HepG2 (cell line): ENCODE data around the gene EFNA2. TPM values are rescaled to one million over a fixed set of nuclear protein-coding genes. Genes with fewer than 3 reads are reported as not detected.

Experiments used
- CENPT ChIP-seq: sonication (generic); formaldehyde crosslinking; IDR thresholded peaks from 2 replicates; pipeline ENCODE4 v1.8.0; 2022; ENCODE audit warnings: low read depth, mild to moderate bottlenecking, moderate library complexity, missing genetic modification reagents
- CHD4 ChIP-seq: fragments of 200-600 bp; sonication (generic); IDR thresholded peaks from 2 replicates; pipeline ENCODE4 v1.7.0; 2017; ENCODE audit warnings: mild to moderate bottlenecking, low read length, borderline replicate concordance
- KAT8 ChIP-seq: IDR thresholded peaks from 2 replicates; pipeline ENCODE4 v1.6.1; 2016; ENCODE audit warnings: missing genetic modification reagents, missing compliant biosample characterization
- KLF11 ChIP-seq: IDR thresholded peaks from 2 replicates; pipeline ENCODE4 v1.6.1; 2016; ENCODE audit warnings: missing compliant biosample characterization
- MTA3 ChIP-seq: sonication (generic); formaldehyde crosslinking; IDR thresholded peaks from 2 replicates; pipeline ENCODE4 v1.4.0; 2020; ENCODE audit warnings: missing genetic modification reagents
- MTF1 ChIP-seq: sonication (generic); formaldehyde crosslinking; IDR thresholded peaks from 2 replicates; pipeline ENCODE4 v1.5.0; 2020; ENCODE audit warnings: missing genetic modification reagents
- SAFB2 ChIP-seq: sonication (generic); formaldehyde crosslinking; IDR thresholded peaks from 2 replicates; pipeline ENCODE4 v1.5.1; 2020; ENCODE audit warnings: missing genetic modification reagents, low read depth, mild to moderate bottlenecking, borderline replicate concordance
- ZNF780A ChIP-seq: sonication (generic); formaldehyde crosslinking; IDR thresholded peaks from 2 replicates; pipeline ENCODE4 v1.8.0; 2022; ENCODE audit warnings: mild to moderate bottlenecking, missing genetic modification reagents, moderate library complexity
- ZNF883 ChIP-seq: sonication (generic); formaldehyde crosslinking; IDR thresholded peaks from 2 replicates; pipeline ENCODE4 v1.5.1; 2020; ENCODE audit warnings: mild to moderate bottlenecking, missing genetic modification reagents; ENCODE audit errors: not compliant biosample characterization
- polyA plus RNA-seq, 8 experiments: library from polyadenylated mRNA; depleted of rRNA in 3 of 8; stranded (reverse) in 7 of 8; unstranded in 1 of 8; fragments of >200 nt; fragmentation: Illumina TruSeq in 4 of 8; extraction: Trizol in 4 of 8; gene quantifications; 2 replicates each; pipeline versions ENCODE4 v1.2.1 to v1.2.3, GENCODE V29; 2011 to 2016; ENCODE audit warnings: low read depth in 4 of 8, missing spikeins in 1 of 8, mixed read lengths in 1 of 8; ENCODE audit not compliant: insufficient read depth in 1 of 8
- total RNA-seq, 5 experiments: library from RNA; depleted of rRNA; stranded (reverse); fragments of >200 nt; fragmentation: Illumina TruSeq; extraction: Trizol; gene quantifications; 2 replicates each; pipeline ENCODE4 v1.2.3, GENCODE V29; 2016; ENCODE audit warnings: low read depth in 1 of 5
- TF ChIP-seq, protein P1 (sequence below): IDR thresholded peaks from 2 replicates; pipeline ENCODE4 v1.6.1; 2018; ENCODE audit warnings: missing genetic modification reagents
- TF ChIP-seq, protein P2 (sequence below): IDR thresholded peaks from 2 replicates; pipeline ENCODE4 v1.6.1; 2016; ENCODE audit warnings: low read depth
- TF ChIP-seq, protein P3 (sequence below): sonication (generic); formaldehyde crosslinking; IDR thresholded peaks from 2 replicates; pipeline ENCODE4 v1.8.0; 2022; ENCODE audit warnings: missing genetic modification reagents, mild to moderate bottlenecking, borderline replicate concordance

The EFNA2 gene
- total and polyA plus RNA-seq, 2 of the 13 experiments (the other 11 are each of a cell fraction or from before 2014, with no cell fraction given), result 6.0 to 9.9 TPM

DNA sequence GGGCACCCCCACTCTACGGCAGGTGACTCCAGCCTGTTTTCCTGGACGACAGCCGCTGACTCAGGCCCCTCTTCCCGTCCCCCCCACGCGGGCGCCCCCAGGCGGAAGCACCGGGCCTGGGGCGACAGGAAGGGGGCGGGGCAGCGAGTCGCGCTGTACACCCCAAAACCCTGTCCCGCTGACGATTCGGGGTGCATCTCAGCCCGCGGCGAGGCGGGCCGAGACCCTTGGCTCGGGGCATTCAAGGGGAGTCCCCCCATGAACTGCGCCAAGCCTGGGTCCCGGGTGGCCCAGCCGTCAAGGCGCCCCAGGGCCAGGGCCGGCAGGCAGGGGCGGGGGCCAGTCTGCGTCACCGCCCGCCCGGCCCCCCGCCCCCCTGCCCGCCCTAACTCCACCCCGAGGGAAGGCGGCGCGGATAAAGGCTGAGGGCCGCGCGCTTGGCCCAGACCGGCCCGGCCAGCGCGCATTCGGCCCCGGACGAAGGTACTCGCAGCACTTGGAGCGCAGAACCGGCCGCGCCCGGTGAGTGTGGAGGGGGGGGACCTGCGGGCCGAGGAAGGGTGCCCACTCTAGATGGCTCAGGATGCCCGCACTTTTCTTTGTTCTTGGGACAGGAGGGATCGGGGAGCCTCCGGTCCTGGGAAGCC, 37.4 kb upstream of the EFNA2 start, which contains the start of gene MIDN (continued):
- TF ChIP-seq, protein P1, sequence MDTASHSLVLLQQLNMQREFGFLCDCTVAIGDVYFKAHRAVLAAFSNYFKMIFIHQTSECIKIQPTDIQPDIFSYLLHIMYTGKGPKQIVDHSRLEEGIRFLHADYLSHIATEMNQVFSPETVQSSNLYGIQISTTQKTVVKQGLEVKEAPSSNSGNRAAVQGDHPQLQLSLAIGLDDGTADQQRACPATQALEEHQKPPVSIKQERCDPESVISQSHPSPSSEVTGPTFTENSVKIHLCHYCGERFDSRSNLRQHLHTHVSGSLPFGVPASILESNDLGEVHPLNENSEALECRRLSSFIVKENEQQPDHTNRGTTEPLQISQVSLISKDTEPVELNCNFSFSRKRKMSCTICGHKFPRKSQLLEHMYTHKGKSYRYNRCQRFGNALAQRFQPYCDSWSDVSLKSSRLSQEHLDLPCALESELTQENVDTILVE, result peak; percentile 29
- TF ChIP-seq ZNF780A (CRISPR knock-in tag), result no peak
- TF ChIP-seq CENPT (CRISPR knock-in tag), result no peak
- TF ChIP-seq KLF11 (CRISPR knock-in tag), result 0 out of 2 replicates have a peak, but pooled peaks have one; percentile 19
- no peak for TF ChIP-seq MTA3 (CRISPR knock-in tag)
- TF ChIP-seq, protein P2, sequence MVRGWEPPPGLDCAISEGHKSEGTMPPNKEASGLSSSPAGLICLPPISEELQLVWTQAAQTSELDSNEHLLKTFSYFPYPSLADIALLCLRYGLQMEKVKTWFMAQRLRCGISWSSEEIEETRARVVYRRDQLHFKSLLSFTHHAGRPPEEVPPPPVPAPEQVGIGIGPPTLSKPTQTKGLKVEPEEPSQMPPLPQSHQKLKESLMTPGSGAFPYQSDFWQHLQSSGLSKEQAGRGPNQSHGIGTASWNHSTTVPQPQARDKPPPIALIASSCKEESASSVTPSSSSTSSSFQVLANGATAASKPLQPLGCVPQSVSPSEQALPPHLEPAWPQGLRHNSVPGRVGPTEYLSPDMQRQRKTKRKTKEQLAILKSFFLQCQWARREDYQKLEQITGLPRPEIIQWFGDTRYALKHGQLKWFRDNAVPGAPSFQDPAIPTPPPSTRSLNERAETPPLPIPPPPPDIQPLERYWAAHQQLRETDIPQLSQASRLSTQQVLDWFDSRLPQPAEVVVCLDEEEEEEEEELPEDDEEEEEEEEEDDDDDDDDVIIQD (CRISPR knock-in tag), result no peak; the same call in 1 of the 2 replicates
- TF ChIP-seq, protein P3, sequence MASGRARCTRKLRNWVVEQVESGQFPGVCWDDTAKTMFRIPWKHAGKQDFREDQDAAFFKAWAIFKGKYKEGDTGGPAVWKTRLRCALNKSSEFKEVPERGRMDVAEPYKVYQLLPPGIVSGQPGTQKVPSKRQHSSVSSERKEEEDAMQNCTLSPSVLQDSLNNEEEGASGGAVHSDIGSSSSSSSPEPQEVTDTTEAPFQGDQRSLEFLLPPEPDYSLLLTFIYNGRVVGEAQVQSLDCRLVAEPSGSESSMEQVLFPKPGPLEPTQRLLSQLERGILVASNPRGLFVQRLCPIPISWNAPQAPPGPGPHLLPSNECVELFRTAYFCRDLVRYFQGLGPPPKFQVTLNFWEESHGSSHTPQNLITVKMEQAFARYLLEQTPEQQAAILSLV (CRISPR knock-in tag), result no peak
- TF ChIP-seq ZNF883, result peak; percentile 12
- TF ChIP-seq CHD4, result no peak
- no peak for TF ChIP-seq SAFB2
- TF ChIP-seq KAT8, result 0 out of 2 replicates have a peak, but pooled peaks have one; percentile 42
- TF ChIP-seq MTF1 (CRISPR knock-in tag), result no peak
